ENCODE results near the gene HELLS.

DNA sequence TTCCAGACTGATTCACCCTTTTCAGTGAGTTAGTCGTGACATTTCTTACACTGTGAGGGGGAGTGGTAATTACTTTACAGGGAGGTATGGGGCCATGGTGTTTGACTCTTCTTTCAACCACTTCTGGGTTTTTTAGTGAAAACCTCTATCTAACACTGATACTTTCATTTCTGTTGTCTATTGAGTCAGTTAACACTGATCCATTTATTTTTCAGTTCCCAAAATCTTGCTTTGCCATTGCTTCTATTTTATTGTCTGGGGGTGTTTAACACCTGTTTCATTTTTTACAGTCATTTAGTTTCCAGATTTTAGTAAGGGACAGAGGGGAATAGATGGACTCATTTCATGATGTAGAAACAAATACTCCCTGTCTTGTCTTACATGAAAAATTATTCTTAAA, 61.5 kb downstream of the HELLS start:
- TF ChIP-seq EZH2phosphoT487 (IDR thresholded peaks at IDR 0.05; ENCODE audit: borderline replicate concordance, low read depth, low read length): no peak
- TF ChIP-seq, protein P1, sequence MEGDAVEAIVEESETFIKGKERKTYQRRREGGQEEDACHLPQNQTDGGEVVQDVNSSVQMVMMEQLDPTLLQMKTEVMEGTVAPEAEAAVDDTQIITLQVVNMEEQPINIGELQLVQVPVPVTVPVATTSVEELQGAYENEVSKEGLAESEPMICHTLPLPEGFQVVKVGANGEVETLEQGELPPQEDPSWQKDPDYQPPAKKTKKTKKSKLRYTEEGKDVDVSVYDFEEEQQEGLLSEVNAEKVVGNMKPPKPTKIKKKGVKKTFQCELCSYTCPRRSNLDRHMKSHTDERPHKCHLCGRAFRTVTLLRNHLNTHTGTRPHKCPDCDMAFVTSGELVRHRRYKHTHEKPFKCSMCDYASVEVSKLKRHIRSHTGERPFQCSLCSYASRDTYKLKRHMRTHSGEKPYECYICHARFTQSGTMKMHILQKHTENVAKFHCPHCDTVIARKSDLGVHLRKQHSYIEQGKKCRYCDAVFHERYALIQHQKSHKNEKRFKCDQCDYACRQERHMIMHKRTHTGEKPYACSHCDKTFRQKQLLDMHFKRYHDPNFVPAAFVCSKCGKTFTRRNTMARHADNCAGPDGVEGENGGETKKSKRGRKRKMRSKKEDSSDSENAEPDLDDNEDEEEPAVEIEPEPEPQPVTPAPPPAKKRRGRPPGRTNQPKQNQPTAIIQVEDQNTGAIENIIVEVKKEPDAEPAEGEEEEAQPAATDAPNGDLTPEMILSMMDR (conservative IDR thresholded peaks at IDR 0.05; ENCODE audit: low read length): no peak
